GM18519 (cell line): Measurements from ENCODE around the gene RNF157.

Experiments
- ATAC-seq: cut with Tn5 transposase; IDR thresholded peaks from one replicate; pipeline ENCODE4 v1.9.1; 2021; ENCODE audit warnings: mild to moderate bottlenecking, moderate library complexity; ENCODE audit not compliant: unreplicated experiment, low FRiP score

Gene RNF157

DNA sequence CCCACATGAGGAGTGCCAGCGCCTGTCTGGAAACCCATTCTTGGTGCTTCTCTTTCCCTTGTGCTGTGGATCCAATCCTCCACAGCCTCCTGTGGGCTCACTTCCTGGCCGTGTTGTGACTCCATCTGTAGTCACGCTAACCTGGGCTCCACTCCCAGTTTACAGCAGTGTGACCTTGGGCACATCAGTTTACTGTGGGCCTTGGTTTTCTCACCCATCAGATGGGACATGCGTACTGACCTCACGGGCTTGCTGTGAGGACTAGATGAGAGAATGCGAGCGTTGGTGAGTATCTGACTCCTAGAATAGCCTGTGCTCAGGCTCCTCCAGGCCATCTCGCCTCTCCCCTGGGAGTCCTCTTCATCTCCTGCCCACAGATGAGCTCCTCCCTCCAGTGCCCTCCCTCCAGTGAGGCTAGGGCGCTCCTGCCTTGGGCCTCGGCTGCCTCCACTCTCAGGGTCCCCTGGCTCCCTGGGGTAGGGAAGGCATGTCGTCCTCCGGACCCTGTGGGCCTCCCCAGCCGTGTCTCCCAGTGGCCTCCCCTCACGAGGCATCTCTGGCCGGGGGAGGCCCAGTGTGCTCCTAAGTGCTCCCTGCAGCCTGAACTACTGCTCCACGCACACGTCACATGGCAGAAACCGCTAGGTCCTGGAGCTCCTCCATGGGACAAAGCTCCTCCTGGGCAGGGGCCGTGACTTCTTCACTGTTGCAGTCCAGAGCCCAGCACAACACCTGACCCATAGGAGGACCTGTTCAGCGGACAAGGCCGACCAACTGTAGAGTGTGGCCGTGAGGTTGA lies 94.0 kb downstream of the RNF157 start:
- no peak for ATAC-seq

DNA sequence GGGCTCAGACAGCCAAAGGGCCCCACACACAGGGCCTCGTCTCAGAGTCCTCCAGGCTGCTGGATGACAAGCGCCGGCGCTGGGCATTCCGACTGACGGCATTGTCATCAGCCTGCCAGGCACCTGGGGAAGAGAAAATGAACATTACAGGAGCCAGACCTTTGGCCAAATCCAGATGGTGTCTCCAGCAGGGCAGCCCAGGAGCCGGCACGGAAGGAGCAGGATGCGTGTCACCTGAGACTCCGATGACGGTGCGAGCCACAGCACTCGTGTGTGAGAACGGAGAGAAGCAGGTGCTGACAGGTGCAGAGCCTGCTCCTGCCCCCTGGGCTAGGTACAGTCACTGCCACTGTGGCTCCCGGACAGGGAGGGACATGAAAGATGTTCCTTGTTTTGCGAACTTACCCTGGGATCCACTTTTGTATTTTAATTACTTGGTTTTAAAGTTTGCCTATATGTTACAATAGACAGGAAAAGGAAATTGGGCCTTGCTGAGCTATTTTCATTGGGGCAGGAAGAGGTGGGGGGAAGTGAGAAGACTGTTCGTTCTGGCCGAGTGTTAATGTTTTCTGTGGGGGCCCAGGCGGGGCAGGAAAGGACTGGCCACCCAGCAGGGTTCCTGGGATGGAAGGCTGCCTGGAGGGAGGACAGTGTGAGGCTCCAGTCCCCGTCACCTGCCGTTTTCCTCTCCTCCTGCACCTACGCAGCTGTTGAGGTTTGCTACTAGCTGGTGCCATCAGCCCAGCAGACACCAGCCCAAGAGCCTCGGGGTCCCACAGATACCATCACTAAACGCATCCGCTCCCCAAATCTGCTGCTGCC lies 94.9 kb downstream of the RNF157 start:
- ATAC-seq = no peak

DNA sequence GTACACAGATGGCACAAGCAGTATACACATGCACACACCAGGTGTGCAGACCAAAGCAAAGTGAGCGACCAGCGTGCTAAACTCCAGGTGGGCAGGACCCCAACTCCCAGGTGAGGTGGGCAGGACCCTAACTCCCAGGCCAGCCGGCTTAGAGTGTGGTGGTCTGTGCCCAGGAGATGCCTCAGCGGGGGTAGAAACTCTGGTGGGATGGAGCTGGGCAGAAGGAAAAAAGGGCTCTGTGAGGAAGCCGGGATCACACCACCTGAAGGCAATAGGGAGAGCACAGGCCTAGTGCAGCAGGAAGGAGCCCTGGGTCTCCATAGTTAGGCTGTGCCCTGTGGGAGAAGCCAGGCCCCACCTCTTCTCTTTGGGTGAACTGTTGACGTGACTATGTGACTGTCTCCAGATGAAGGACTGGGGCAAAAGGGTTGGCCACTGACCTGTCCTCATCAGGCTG lies 97.7 kb downstream of the RNF157 start:
- ATAC-seq = no peak

DNA sequence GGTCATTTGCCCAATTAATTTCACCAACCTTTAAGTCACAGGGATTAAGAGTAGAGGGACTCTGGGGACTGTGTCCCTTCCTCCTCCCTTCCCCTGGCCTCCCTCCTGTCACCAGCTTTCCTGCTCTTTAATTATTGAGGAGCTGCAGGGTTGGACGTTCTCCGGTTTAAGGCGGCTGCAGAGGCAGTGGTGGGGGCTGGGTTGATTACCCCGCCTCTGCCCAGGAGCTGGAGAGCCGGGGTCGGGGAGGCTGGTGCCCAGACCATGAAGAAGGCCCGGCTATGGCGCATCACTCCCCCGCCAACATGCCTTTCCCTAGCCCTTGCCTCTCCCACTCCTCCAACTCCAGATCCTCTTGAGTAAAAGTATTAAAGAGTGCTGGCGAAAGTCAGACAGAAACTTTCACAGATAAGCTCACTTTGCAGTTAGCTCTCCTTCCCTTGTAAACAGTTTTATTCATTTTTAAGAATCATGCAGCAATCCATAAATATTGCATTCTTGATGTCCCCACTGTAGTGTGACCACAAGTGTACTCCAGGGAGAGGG lies 98.2 kb downstream of the RNF157 start:
- no peak for ATAC-seq

DNA sequence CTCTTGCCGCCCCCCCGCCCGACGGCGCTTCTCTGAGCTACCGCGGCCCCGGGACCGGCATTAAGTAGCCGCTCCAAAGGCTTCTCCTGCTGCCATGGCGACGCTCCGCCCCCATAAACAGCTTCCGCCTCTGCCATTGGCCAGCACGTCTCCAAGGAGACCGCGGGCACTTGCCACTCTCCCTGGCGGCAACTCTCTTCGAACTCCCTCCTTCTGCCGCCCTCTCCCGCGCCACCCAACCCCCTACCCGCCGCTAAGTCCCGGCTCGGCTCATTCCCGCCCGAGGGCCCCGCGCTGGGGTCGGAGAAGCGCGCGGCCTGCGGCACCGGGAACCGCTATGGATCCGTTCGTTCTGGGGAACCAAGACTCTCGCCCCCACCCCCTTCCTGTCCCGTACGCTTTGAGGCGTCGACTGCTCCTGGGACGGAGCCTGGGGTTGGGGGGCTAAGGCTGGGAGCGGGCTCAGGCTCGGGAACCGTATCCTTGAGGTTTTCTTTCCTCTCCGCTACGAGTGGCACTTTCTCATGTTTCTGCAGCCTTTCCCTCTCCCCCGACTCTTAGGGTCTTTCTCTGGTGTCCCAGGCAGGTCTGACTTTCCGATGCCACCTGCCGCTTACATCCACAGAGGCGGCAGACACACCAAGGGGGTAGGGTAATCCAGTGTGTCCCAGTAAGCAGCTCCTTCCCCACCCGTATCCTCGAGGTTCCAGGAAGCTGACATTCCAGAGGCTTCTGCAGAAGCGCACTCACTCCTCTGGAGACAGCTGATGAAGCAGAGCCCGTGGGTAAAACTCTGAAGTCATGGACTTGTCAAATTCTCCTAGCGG lies 98.9 kb downstream of the RNF157 start, which contains the start of gene FOXJ1:
TSS of gene FOXJ1 (minus strand) at position 34 of the 827 bp plus-strand sequence. CDS start 850 bp downstream, outside the sequence.
- no peak for ATAC-seq

DNA sequence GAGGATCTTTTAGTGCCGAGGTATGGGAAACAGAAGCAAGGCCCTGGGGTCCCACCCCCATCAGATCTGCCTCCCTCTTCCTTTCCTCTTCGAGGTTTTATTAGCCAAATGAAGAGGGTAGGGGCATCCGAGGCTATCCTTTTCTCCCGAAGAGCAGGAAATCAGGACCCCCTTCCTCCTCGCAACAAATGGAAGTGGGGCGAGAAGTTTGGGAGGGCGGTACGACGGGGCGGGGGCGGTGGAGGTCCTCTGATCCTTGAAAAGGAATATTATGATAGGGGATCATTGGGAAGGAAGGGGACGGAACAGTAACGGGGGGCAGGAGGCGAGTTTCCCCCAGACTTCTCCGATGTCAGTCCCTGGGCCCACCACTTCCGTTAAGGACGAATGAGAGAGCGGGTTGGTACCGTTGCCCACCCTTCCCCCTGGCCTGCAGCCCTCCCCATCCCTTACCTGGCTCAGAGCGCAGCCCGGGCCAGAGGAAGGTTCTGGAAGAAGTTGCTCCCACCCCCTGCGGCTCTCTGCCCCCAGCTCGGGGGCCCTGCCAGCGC lies 99.6 kb downstream of the RNF157 start:
- no peak for ATAC-seq

DNA sequence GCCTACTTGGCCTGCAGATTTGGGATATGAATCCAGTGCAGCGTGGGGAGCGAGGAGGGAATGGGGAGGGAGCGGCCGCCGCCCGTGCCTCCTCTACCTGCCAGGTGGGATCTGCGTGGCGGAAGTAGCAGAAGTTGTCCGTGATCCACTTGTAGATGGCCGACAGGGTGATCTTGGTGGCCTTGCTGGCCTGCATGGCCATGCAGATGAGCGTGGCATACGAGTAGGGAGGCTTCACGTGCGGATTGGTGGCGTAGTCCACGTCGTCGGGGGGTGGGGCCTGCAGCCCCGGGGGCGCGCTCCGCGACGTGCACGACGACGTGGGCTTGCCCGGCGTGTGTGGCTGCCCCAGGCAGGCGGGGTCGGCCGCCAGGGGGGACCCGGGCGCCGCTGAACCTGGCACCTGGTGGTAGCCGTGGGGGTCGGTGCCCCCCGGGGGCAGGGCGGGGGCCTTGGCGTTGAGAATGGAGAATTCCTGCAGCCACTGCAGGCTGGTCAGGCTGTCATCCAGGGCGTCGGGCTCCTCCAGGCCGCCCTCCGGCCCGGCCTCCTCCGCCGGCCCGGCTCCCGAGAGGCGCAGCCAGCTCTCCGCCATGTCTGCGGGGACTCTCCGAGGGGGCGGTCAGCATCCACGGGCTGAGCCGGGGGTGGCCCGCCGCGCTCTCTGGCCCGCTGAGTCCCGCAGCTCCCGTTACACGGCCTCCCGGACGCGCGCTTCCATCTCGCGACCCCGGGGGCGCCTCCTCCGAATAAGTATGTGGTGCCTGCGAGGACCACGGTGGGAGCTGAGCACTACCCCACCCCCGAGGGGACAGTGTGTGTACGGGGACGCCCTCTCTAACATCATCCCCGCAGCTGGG lies 100.3 kb downstream of the RNF157 start:
- no peak for ATAC-seq

DNA sequence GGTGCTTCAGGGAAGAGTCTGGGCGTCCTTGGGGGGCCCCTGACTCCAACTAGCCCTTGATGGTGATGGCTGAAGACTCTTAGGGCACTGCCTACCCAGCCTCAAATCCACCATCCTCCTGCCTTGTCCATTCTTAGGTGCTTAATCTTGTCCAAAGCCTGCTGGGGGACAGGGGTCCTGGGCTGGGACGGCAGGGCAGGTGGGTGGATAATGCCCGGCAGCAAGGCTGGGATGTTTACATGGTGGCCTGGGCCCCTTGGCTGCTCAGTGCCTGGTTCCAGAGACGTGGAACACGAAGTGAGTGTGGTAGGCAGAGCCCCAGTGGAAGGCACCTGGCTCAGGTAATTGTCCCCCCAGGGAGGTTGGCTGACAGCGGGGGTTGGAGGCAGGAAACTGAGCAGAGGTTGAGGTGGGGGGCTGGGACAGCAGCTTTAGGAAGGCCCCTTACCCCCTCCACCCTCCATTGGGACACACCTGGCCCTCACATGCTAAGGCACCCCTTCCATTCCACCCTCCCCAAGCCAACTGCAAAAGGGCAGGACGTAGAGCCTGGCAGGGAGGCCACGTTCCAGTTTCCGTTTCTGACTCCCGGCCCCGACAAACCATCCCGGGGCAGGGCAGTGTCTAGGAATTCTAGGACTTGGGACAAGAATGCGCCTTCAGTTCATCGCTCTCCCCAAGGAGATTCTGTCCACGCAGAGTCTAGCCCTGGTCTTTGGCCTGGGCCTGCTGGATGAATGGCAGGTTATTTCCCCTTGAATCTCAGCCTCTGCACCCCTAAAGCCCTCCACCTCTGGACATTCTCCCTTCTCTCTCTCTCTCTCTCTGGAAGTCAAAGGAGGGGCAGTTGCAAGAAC lies 101.2 kb downstream of the RNF157 start:
- no peak for ATAC-seq

DNA sequence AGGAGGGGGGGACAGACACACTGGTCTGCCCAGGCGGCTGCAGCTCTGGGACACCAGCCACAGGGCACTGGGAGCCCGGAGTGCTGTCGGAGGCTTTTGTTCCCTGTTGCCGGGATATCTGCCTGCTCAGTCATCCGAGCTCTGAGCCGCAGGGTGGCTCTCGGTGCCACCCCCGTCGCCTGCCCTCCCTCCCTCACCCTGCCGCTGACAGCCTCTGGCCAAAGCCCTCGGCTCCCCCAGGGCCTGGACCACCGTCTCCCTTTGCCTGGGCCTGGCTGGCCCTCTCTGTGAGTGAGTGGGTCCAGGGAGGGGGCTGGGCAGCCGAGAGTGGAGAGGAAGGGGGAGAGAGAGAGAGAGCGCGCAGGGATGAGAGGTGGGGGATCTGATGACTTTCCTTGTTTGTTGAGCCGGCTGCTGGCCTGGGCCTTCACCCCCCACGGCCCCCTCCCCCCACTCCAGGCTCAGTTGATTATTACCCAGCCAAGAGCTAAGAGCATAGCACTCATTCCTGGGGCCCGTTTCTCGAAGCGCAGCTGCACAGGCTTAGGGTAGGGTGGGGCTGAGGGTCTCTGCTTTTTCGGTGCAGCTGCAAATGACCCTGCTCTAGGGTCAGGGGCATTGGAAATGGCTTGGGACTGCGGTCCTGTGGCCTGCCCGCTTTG lies 101.9 kb downstream of the RNF157 start:
- no peak for ATAC-seq

DNA sequence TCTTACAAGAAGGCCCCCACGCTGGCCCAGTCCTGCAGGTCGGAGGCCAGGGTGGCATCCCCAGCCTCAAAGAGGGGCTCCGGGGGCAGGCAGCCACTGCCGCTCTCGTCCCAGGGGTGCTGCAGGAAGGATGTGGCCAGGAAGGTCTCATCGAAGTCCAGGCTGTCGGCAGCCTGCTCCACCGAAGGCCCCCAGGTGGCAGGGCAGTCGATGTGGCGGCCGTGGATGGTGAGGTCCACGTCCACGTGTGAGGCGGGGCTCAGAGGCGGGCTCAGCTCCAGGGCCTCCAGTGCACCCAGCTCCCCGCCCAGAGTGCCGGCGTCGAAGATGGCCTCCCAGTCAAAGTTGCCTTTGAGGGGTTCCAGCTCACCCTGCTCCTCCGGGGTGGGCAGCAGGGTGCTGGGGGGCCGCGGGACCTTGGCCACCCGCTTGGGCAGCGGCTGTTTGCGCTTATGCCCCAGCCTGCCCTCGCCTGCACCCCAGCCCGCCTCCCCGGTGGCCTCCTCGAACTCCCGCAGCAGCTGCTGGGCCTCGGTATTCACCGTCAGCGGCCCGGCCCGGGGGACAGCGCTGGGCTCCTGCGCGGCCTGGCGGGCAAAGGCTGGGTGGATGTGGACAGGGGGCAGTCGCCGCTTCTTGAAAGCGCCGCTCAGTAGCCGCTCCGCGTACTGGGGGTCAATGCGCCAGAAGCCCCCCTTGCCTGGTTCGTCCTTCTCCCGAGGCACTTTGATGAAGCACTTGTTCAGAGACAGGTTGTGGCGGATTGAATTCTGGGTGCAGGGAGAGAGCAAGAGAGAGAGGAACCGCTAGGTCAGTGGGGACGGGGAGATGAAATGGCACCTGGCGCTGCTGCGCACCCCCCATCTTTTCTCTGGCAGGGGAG lies 102.7 kb downstream of the RNF157 start:
- ATAC-seq = no peak

DNA sequence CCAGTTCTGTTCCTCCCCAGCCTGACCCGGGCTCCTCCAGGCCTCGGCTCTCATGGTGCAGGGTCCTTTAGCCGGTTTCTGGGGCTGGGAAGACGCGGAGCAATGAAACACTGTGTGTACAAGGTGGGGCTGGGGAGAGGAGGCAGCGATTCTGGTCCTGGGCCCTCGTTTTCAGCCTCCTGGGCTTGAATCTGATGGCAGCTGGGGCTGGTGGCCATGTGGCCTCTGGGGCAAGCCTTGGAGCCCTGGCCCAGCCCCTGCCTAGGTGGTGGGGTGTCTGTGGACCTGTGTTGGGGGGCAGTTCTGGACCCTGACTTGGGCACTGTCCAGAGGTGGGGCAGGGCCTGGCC lies 103.3 kb downstream of the RNF157 start:
- no peak for ATAC-seq

DNA sequence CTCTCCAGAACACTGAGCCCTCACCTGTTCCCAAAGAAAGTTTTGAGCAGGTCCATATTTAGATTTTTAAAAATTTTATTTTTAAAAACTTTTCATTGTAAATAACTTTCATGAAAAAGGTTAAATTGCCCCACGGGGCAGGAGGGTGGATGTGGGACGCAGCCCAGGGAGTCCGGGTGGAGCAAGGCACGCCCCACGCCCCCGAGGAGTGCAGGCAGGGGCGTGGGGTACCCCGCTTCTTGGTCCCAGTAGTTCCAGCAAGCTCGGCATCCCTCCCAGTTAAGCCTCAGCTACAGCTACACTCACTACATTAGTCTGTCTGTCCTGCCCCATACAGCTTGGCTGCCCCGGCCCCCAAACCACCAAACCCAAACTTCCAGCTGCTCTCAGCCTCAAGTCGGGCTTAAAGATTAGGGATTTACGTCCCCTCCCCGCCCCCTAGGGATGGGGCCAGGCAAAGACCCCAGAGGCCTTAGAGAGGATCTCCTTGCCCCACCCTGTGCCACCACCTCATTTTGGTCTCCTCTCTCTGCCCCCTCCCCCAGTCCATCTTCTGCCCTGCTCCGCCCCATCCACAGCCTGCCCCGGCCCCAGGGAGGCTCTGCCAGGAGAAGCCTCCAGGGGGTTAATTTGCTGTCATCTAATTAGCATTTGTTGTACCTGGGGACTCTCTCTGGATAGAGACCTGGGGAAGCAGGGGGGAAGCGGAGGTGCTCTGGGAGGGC lies 103.9 kb downstream of the RNF157 start:
- no peak for ATAC-seq

DNA sequence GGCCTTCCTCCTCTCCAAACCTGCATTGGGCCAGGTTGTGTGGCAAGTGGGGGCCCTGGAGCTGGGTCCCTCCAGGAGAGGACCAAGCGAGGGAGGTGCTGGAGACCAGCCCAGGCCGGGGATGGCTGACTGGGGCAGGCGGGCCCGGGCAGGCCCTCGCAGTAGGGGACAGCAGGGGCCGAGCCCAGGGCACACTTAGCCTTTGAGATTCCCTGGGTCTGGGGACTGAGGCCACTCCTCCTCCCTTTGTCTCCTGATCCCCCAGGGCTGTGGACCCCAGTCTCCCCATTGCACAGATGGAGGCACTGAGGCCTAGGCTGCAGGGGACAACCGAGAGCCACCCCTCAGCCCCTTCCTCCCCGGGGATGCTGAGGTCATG lies 104.5 kb downstream of the RNF157 start:
- ATAC-seq = no peak

DNA sequence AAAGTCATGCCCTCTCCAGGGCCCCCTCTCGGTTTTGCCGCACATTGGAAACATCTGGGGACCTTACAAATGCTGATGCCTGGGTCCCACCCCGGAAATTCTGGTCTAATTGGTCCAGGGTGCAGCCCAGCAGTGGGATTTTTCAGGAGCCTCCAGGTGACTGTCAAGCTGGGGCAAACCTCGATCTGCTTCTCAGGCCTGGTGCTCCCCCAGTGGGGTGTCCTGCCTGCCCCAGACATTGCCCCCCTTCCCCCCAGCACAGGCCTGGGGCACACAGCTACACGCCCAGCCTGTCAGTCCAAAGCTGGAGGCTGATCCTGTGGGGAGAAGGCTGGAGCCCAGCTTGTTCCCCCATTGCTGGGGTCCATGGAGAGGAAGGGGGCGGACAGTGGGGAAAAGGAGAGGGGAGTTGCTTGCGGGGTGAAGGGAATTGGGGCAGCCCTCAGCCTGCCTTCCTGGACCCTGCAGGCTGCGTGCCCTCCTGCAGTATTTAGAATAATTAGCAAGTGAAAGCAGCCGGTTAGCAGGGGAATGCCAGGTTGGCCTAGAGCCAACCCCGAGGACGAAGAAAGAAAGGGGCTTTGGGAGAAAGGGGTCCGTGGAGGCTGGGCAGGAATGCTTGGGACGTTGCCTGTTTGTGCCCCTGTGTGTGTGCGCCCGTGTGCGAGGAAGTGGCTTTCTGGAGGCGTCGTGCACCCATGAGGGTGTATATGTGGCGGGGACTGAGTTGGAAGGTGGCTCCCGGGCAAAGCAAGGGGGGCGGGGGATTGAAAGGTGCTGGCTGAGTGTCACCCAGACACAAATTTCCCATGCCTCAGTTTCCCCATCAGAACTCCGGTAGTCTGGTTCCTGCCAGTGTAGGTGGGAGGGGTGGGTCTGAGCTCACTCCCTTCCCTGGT lies 105.1 kb downstream of the RNF157 start:
- ATAC-seq = no peak

DNA sequence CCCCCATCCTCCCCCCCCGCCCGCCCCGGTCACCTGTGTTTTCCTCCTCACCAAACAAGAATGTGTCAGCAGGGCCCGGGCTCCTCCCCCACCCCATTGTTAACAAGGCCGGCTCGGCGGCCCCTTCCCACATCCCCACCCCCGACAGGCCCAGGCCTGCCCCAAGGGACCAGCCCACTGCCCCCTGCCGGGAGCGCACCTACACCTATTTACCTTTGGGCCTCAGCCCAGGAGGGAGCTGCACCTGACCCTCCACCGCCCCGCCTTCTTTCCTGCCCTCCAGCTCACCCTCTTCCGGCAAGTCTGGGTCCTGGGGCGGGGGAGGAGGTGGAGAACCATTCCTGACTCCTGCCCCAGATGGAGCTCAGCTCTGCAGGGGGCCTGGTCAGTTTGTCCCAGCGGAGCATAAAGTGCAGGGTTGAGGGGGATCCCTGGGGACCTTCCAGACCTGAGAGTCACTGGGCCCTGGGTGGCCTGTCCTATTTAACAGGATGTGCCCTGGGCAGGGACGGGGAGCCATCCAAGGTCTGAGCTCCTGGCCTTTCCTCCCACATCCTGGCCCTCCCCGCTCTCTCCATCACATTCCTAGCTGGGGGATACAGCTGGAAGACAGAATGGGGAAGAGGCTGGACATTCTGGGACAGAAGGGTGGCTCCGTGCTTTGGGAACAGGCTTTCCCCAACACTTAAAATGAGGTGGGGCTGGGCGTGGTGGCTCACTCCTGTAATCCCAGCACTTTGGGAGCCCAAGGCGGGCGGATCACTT lies 107.5 kb downstream of the RNF157 start:
- no peak for ATAC-seq
